Measurements from ENCODE around the gene TMEM81.

- TF ChIP-seq CTCF (IDR thresholded peaks at IDR 0.05; ENCODE audit: low read depth, low read length) (no peak), EZH2phosphoT487 (IDR thresholded peaks at IDR 0.05; ENCODE audit: low read depth) (no peak)
These were observed 28.1 kb downstream of the TMEM81 start for GRCh38 chr1:205056188-205056611.

Measured in OCI-LY3 (cell line).